Calu3 (cell line): ENCODE measurements around the gene ABCA13. TPM values are rescaled to one million over a fixed set of nuclear protein-coding genes. Genes with fewer than 3 reads are reported as not detected.

Source experiments
- BruUV-seq: library from RNA; stranded (reverse); fragments of 400-500 nt; replicated peaks from 2 replicates; lab custom pipeline; 2021; lab: Mats Ljungman, UMichigan
- CTCF ChIA-PET: fragments of 300-600 bp; sonication (Branson Sonifier 250); formaldehyde crosslinking; loops from one replicate; lab custom pipeline; 2022; ENCODE audit warnings: antibody characterized with exemption; lab: Charles Lee
- DNase-seq: peaks from one replicate; pipeline ENCODE4 v3.0.0; 2022
- H3K27ac Mint-ChIP-seq: one replicate; pipeline ENCODE4 v1.8.0; 2022; ENCODE audit warnings: mixed read lengths; ENCODE audit not compliant: unreplicated experiment
- H3K27me3 Mint-ChIP-seq: one replicate; pipeline ENCODE4 v1.8.0; 2022; ENCODE audit warnings: mixed read lengths; ENCODE audit not compliant: unreplicated experiment
- H3K36me3 Mint-ChIP-seq: one replicate; pipeline ENCODE4 v1.8.0; 2022; ENCODE audit warnings: mild to moderate bottlenecking, moderate library complexity, mixed read lengths; ENCODE audit not compliant: insufficient read depth, unreplicated experiment
- H3K4me1 Mint-ChIP-seq: one replicate; pipeline ENCODE4 v1.8.0; 2022; ENCODE audit warnings: mild to moderate bottlenecking, low read depth, mixed read lengths; ENCODE audit not compliant: unreplicated experiment
- H3K4me3 Mint-ChIP-seq: one replicate; pipeline ENCODE4 v1.8.0; 2022; ENCODE audit warnings: mild to moderate bottlenecking, low read depth, moderate library complexity, mixed read lengths; ENCODE audit not compliant: unreplicated experiment
- H3K9me3 Mint-ChIP-seq: one replicate; pipeline ENCODE4 v1.8.0; 2022; ENCODE audit warnings: low read depth, mixed read lengths; ENCODE audit not compliant: unreplicated experiment
- CTCF ChIP-seq: fragments of 200-600 bp; IDR thresholded peaks from one replicate; pipeline ENCODE4 v1.8.0; 2022; ENCODE audit warnings: antibody characterized with exemption; ENCODE audit not compliant: unreplicated experiment
- intact Hi-C: fragments of 100-400 bp; cut with micrococcal nuclease; formaldehyde crosslinking; loops from one replicate; pipeline ENCODE4 v1.10.0; 2022; ENCODE audit not compliant: unreplicated experiment
- total RNA-seq: library from RNA; stranded (reverse); gene quantifications from 2 replicates; pipeline ENCODE4 v1.2.3, GENCODE V29; 2022

The ABCA13 gene
- total RNA-seq, 1 experiment from 2014 or later: 12.1 TPM

GRCh38 chr7:48175019-48175418, 3.8 kb downstream of the ABCA13 start:
- H3K36me3 Mint-ChIP-seq: no peaks in the 10 kb centered on the region
- DNase-seq: no peak
- no peak for TF ChIP-seq CTCF
- H3K4me3 Mint-ChIP-seq: no peak overlapping the region
- peaks cover 24% of the 10 kb centered on the region for H3K4me1 Mint-ChIP-seq
- H3K27ac Mint-ChIP-seq: no peak overlapping the region
- no peaks in the 10 kb centered on the region for H3K9me3 Mint-ChIP-seq
- no TSS peak for BruUV-seq
- H3K27me3 Mint-ChIP-seq: no peaks in the 10 kb centered on the region
- CTCF ChIA-PET: no interaction called here
- intact Hi-C loops: loop anchor here (2.0 kb wide), 1 partner anchor 76 kb away; no protein-coding TSS in a partner anchor

- CTCF ChIA-PET: interaction anchor here (0.7 kb wide), 1 partner anchor 269 kb away, joined by 3 read pairs; no protein-coding TSS in a partner anchor
- no peak overlapping the region for H3K27ac Mint-ChIP-seq
- no peaks in the 10 kb centered on the region for H3K27me3 Mint-ChIP-seq
- peaks cover 24% of the 10 kb centered on the region for H3K4me1 Mint-ChIP-seq
- H3K36me3 Mint-ChIP-seq: no peaks in the 10 kb centered on the region
- no peak overlapping the region for H3K4me3 Mint-ChIP-seq
- intact Hi-C loops: no loop called here
- no peak for DNase-seq
- BruUV-seq: no TSS peak
- TF ChIP-seq CTCF: no peak
- no peaks in the 10 kb centered on the region for H3K9me3 Mint-ChIP-seq
These were observed 5.2 kb downstream of the ABCA13 start for GRCh38 chr7:48176356-48176893.

GRCh38 chr7:48177271-48177670, 6.0 kb downstream of the ABCA13 start:
- intact Hi-C loops: no loop called here
- CTCF ChIA-PET: interaction anchor here (0.7 kb wide), 1 partner anchor 268 kb away, joined by 3 read pairs; no protein-coding TSS in a partner anchor
- DNase-seq: no peak
- H3K4me1 Mint-ChIP-seq: peaks cover 31% of the 10 kb centered on the region
- no peak overlapping the region for H3K27ac Mint-ChIP-seq
- H3K36me3 Mint-ChIP-seq: no peaks in the 10 kb centered on the region
- BruUV-seq: no TSS peak
- TF ChIP-seq CTCF: no peak
- H3K9me3 Mint-ChIP-seq: no peaks in the 10 kb centered on the region
- H3K27me3 Mint-ChIP-seq: no peaks in the 10 kb centered on the region
- no peak overlapping the region for H3K4me3 Mint-ChIP-seq

GRCh38 chr7:48179496-48180030, 8.3 kb downstream of the ABCA13 start:
- no peaks in the 10 kb centered on the region for H3K27me3 Mint-ChIP-seq
- peaks cover 29% of the 10 kb centered on the region for H3K4me1 Mint-ChIP-seq
- intact Hi-C loops: no loop called here
- CTCF ChIA-PET: no interaction called here
- no peak overlapping the region for H3K27ac Mint-ChIP-seq
- DNase-seq: no peak
- no peaks in the 10 kb centered on the region for H3K9me3 Mint-ChIP-seq
- H3K36me3 Mint-ChIP-seq: no peaks in the 10 kb centered on the region
- no TSS peak for BruUV-seq
- no peak for TF ChIP-seq CTCF
- no peak overlapping the region for H3K4me3 Mint-ChIP-seq
